Spinal cord (tissue), 10 donors: ENCODE measurements around the gene TAS2R19. TPM values are rescaled to one million over a fixed set of nuclear protein-coding genes. Genes with fewer than 3 reads are reported as not detected.

Source experiments
- DNase-seq, 6 donors: peaks; one replicate each; pipeline versions ENCODE4 v3.0.0 to v3.0.0-alpha.2; 2013 to 2015; ENCODE audit warnings: low spot score in 6 of 6, low read depth in 4 of 6
- H3K27ac ChIP-seq: one replicate; pipeline ENCODE4 v1.5.1; 2013; ENCODE audit warnings: low read depth, low read length, control low read depth
- H3K27me3 ChIP-seq: one replicate; pipeline ENCODE4 v1.6.1; 2013; ENCODE audit warnings: low read length; ENCODE audit not compliant: control insufficient read depth, insufficient read depth
- H3K36me3 ChIP-seq: one replicate; pipeline ENCODE4 v1.6.1; 2013; ENCODE audit warnings: low read length; ENCODE audit not compliant: control insufficient read depth, insufficient read depth
- H3K4me1 ChIP-seq: one replicate; pipeline ENCODE4 v1.6.1; 2013; ENCODE audit warnings: low read length; ENCODE audit not compliant: control insufficient read depth, insufficient read depth
- H3K4me3 ChIP-seq: one replicate; pipeline ENCODE4 v1.5.1; 2013; ENCODE audit warnings: low read depth, low read length, control low read depth
- H3K9me3 ChIP-seq: one replicate; pipeline ENCODE4 v1.6.1; 2013; ENCODE audit warnings: low read length; ENCODE audit not compliant: control insufficient read depth, insufficient read depth
- WGBS: methylation state at CpG from one replicate; pipeline ENCODE4 v1.1.5; 2013; ENCODE audit warnings: missing lambda C conversion rate; ENCODE audit not compliant: insufficient coverage; 5-methylcytosine and 5-hydroxymethylcytosine counted together
- polyA plus RNA-seq, 2 donors: library from polyadenylated mRNA; unstranded; fragments of 120-200 nt; gene quantifications; one replicate each; pipeline ENCODE4 v1.2.1, GENCODE V29; 2013; ENCODE audit not compliant: insufficient read length in 2 of 2
- total RNA-seq, 2 donors: library from RNA; depleted of rRNA in 1 of 2; stranded (reverse); fragments of 120-200 nt in 1 of 2; fragments of >200 nt in 1 of 2; gene quantifications; one replicate each; pipeline versions ENCODE4 v1.2.3 to v1.2.4, GENCODE V29; 2013 to 2014
- donor health status: healthy.

The TAS2R19 gene
- total and polyA plus RNA-seq, 4 donors, result 1.4 to 15.9 (median 4.3) TPM

GRCh38 chr12:11007608-11008007 is 14.8 kb downstream of the TAS2R19 start:
- no peaks in the 10 kb centered on the region for H3K4me1 ChIP-seq
- no peak overlapping the region for H3K4me3 ChIP-seq
- no peak overlapping the region for H3K27ac ChIP-seq
- no peaks in the 10 kb centered on the region for H3K9me3 ChIP-seq
- no CpG with 5 or more reads among the region's 1 CpG for WGBS
- H3K36me3 ChIP-seq, result no peaks in the 10 kb centered on the region
- DNase-seq, result no peak
- H3K27me3 ChIP-seq, result no peaks in the 10 kb centered on the region

GRCh38 chr12:10998204-10998603 is 24.2 kb downstream of the TAS2R19 start, which contains the start of gene TAS2R20:
Gene TAS2R20, minus strand, starts transcription at chr12:10998304. Its CDS starts 429 bp downstream, at chr12:10997875.
- Histone ChIP-seq H3K4me1 (no peaks in the 10 kb centered on the region), H3K36me3 (no peaks in the 10 kb centered on the region), H3K27ac (no peak within 1 kb of the TSS), H3K9me3 (no peaks in the 10 kb centered on the region), H3K27me3 (no peaks in the 10 kb centered on the region), H3K4me3 (no peak within 1 kb of the TSS)
- no peak for DNase-seq

GRCh38 chr12:10994307-10994706 is 28.1 kb downstream of the TAS2R19 start:
- Histone ChIP-seq H3K9me3 (peaks cover 2% of the 10 kb centered on the region), H3K36me3 (no peaks in the 10 kb centered on the region), H3K27me3 (no peaks in the 10 kb centered on the region), H3K27ac (no peak overlapping the region), H3K4me3 (no peak overlapping the region), H3K4me1 (no peaks in the 10 kb centered on the region)
- 89% methylated on average over 2 of the region's 3 CpGs for WGBS
- no peak for DNase-seq

- Histone ChIP-seq H3K4me3 (no peak overlapping the region), H3K4me1 (no peaks in the 10 kb centered on the region), H3K27me3 (no peaks in the 10 kb centered on the region), H3K27ac (no peak overlapping the region), H3K36me3 (no peaks in the 10 kb centered on the region), H3K9me3 (peaks cover 2% of the 10 kb centered on the region)
- no peak for DNase-seq
- WGBS, result no CpG with 5 or more reads among the region's 2 CpGs
Measured at GRCh38 chr12:10989107-10989506, 33.3 kb downstream of the TAS2R19 start.

GRCh38 chr12:10986812-10987211 is 35.6 kb downstream of the TAS2R19 start, which contains the start of gene TAS2R50:
Gene TAS2R50, minus strand, starts transcription at chr12:10986912. Its CDS starts 52 bp downstream, at chr12:10986860.
- Histone ChIP-seq H3K4me1 (no peaks in the 10 kb centered on the region), H3K27me3 (no peaks in the 10 kb centered on the region), H3K27ac (no peak within 1 kb of the TSS), H3K4me3 (no peak within 1 kb of the TSS), H3K9me3 (peaks cover 2% of the 10 kb centered on the region), H3K36me3 (no peaks in the 10 kb centered on the region)
- WGBS, result no CpG with 5 or more reads among the region's 2 CpGs
- DNase-seq, result no peak

DNA sequence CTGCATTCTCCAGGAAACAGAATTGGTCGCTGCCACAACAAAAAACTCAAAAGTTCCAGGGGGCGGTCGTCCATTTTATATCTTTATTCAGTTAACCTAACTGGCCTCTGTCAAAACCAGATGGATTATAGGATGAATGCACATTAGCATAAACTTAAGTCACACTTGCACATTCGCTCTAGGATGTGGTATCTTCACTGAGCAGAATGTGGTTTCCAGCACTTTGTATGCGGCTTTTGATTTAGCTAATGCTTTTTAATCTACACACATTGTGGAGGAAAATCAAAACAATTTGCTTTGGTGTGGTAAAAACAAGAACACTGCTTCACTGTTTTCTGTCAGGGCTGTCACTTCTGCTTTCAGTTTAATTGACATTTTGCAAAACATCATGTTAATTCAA is 40.2 kb downstream of the TAS2R19 start:
- H3K27me3 ChIP-seq, result no peaks in the 10 kb centered on the region
- WGBS, result no CpG with 5 or more reads among the region's 5 CpGs

GRCh38 chr12:10974965-10975364 is 47.5 kb downstream of the TAS2R19 start:
- no peak for DNase-seq
- Histone ChIP-seq H3K27me3 (no peaks in the 10 kb centered on the region), H3K9me3 (peaks cover 2% of the 10 kb centered on the region), H3K4me1 (no peaks in the 10 kb centered on the region), H3K27ac (no peak overlapping the region), H3K36me3 (no peaks in the 10 kb centered on the region), H3K4me3 (no peak overlapping the region)
- WGBS, result no CpG with 5 or more reads among the region's 3 CpGs

More for the DNA sequence above, 40.2 kb downstream of the TAS2R19 start:
- Histone ChIP-seq H3K27ac (no peak overlapping the region), H3K4me1 (no peaks in the 10 kb centered on the region), H3K9me3 (peaks cover 2% of the 10 kb centered on the region), H3K4me3 (no peak overlapping the region), H3K36me3 (no peaks in the 10 kb centered on the region)
- DNase-seq, result no peak

Other genes with a start within 250 kb of the TAS2R19 start
- under 1 TPM in 1 of 2 donors, not detected in 1; 0.33 TPM for gene TAS2R7, start 220.0 kb downstream of the TAS2R19 start, total RNA-seq
- not detected for gene TAS2R7, start 220.0 kb downstream of the TAS2R19 start, polyA plus RNA-seq
- under 1 TPM; 0.11 to 0.89 TPM for gene TAS2R8, start 215.3 kb downstream of the TAS2R19 start, total RNA-seq
- gene TAS2R8, start 215.3 kb downstream of the TAS2R19 start, polyA plus RNA-seq, result not detected
- 1 to 10 TPM in 1 of 2 donors, under 1 TPM in 1; 0.44 to 1.4 TPM for gene TAS2R9, start 212.5 kb downstream of the TAS2R19 start, total RNA-seq
- under 1 TPM in 1 of 2 donors, not detected in 1; 0.24 TPM for gene TAS2R9, start 212.5 kb downstream of the TAS2R19 start, polyA plus RNA-seq
- 1 to 10 TPM; 1.8 to 4.5 TPM for gene TAS2R10, start 196.3 kb downstream of the TAS2R19 start, total RNA-seq
- gene TAS2R10, start 196.3 kb downstream of the TAS2R19 start, polyA plus RNA-seq, result under 1 TPM; 0.74 to 0.86 TPM
- 10 to 100 TPM in 1 of 2 donors, 1 to 10 TPM in 1; 3.5 to 11.8 TPM for gene PRR4, start 173.1 kb downstream of the TAS2R19 start, total RNA-seq
- gene PRR4, start 173.1 kb downstream of the TAS2R19 start, polyA plus RNA-seq, result 10 to 100 TPM; 10.7 to 12.5 TPM
- 10 to 100 TPM; 44.5 to 66.9 TPM for gene PRH1, start 138.4 kb downstream of the TAS2R19 start, total RNA-seq
- 10 to 100 TPM in 1 of 2 donors, 1 to 10 TPM in 1; 10.0 to 12.3 TPM for gene PRH1, start 138.4 kb downstream of the TAS2R19 start, polyA plus RNA-seq
- 10 to 100 TPM in 1 of 2 donors, 1 to 10 TPM in 1; 2.5 to 10.9 TPM for gene TAS2R13, start 113.1 kb downstream of the TAS2R19 start, total RNA-seq
- not detected for gene TAS2R13, start 113.1 kb downstream of the TAS2R19 start, polyA plus RNA-seq
- under 1 TPM in 1 of 2 donors, not detected in 1; 0.88 TPM for gene PRH2, start 93.4 kb downstream of the TAS2R19 start, total RNA-seq
- gene PRH2, start 93.4 kb downstream of the TAS2R19 start, polyA plus RNA-seq, result not detected
- 10 to 100 TPM in 1 of 2 donors, 1 to 10 TPM in 1; 3.0 to 13.3 TPM for gene TAS2R14, start 83.4 kb downstream of the TAS2R19 start, total RNA-seq
- gene TAS2R14, start 83.4 kb downstream of the TAS2R19 start, polyA plus RNA-seq, result 1 to 10 TPM; 4.6 to 5.3 TPM
- 10 to 100 TPM in 1 of 2 donors, 1 to 10 TPM in 1; 3.9 to 10.9 TPM for gene TAS2R50, start 35.7 kb downstream of the TAS2R19 start, total RNA-seq
- gene TAS2R50, start 35.7 kb downstream of the TAS2R19 start, polyA plus RNA-seq, result under 1 TPM in 1 of 2 donors, not detected in 1; 0.17 TPM
- 10 to 100 TPM in 1 of 2 donors, 1 to 10 TPM in 1; 3.4 to 14.6 TPM for gene TAS2R20, start 24.3 kb downstream of the TAS2R19 start, total RNA-seq
- 1 to 10 TPM; 2.1 to 2.6 TPM for gene TAS2R20, start 24.3 kb downstream of the TAS2R19 start, polyA plus RNA-seq
- gene TAS2R31, start 8.8 kb upstream of the TAS2R19 start, total RNA-seq, result 10 to 100 TPM in 1 of 2 donors, 1 to 10 TPM in 1; 7.8 to 18.3 TPM
- gene TAS2R31, start 8.8 kb upstream of the TAS2R19 start, polyA plus RNA-seq, result 1 to 10 TPM in 1 of 2 donors, under 1 TPM in 1; 0.82 to 1.6 TPM
- gene TAS2R46, start 39.7 kb upstream of the TAS2R19 start, total RNA-seq, result 1 to 10 TPM; 2.1 to 7.5 TPM
- under 1 TPM in 1 of 2 donors, not detected in 1; 0.23 TPM for gene TAS2R46, start 39.7 kb upstream of the TAS2R19 start, polyA plus RNA-seq
- gene TAS2R43, start 69.7 kb upstream of the TAS2R19 start, total RNA-seq, result 10 to 100 TPM in 1 of 2 donors, 1 to 10 TPM in 1; 3.4 to 10.8 TPM
- under 1 TPM; 0.42 to 0.63 TPM for gene TAS2R43, start 69.7 kb upstream of the TAS2R19 start, polyA plus RNA-seq
- gene TAS2R30, start 112.0 kb upstream of the TAS2R19 start, total RNA-seq, result 10 to 100 TPM in 1 of 2 donors, 1 to 10 TPM in 1; 5.7 to 17.0 TPM
- under 1 TPM; 0.14 to 0.19 TPM for gene TAS2R30, start 112.0 kb upstream of the TAS2R19 start, polyA plus RNA-seq
- gene SMIM10L1, start 148.6 kb upstream of the TAS2R19 start, total RNA-seq, result 10 to 100 TPM; 12.6 to 13.3 TPM
- 10 to 100 TPM; 19.8 to 22.6 TPM for gene SMIM10L1, start 148.6 kb upstream of the TAS2R19 start, polyA plus RNA-seq
- gene TAS2R42, start 164.3 kb upstream of the TAS2R19 start, total RNA-seq, result not detected
- gene TAS2R42, start 164.3 kb upstream of the TAS2R19 start, polyA plus RNA-seq, result under 1 TPM in 1 of 2 donors, not detected in 1; 0.23 TPM
- gene PRB3, start 247.1 kb upstream of the TAS2R19 start, total RNA-seq, result not detected
- under 1 TPM in 1 of 2 donors, not detected in 1; 0.32 TPM for gene PRB3, start 247.1 kb upstream of the TAS2R19 start, polyA plus RNA-seq